GM18873 (cell line): ENCODE results near the gene GPR108.

Experiments
- ATAC-seq: cut with Tn5 transposase; IDR thresholded peaks from one replicate; pipeline ENCODE4 v1.9.1; 2021; ENCODE audit warnings: mild to moderate bottlenecking, moderate library complexity, moderate number of reproducible peaks; ENCODE audit not compliant: unreplicated experiment, low FRiP score

GPR108 gene

DNA sequence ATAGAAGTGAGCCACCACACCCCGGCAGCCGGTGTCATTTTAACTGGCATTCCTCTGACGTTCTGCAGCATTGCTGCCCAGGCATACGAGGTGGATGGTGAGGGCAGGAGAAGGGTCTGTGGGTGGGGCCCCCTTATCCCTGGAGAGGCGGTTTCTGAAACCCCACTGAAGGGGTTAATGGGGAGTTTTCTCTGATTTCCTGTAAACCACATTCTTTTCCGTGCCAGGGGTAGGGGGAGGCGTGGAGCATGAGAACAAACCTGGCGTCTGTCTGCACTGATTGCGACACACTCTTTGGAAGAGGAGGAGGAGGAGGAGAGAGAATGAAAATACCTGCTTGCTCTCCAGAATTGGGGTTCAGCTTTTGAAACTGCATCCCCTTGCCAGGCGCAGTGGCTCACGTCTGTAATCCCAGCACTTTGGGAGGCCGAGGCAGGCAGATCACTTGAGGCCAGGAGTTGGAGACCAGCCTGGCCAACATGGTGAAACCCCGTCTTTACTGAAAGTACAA is 14.2 kb downstream of the GPR108 start:
- no peak for ATAC-seq

DNA sequence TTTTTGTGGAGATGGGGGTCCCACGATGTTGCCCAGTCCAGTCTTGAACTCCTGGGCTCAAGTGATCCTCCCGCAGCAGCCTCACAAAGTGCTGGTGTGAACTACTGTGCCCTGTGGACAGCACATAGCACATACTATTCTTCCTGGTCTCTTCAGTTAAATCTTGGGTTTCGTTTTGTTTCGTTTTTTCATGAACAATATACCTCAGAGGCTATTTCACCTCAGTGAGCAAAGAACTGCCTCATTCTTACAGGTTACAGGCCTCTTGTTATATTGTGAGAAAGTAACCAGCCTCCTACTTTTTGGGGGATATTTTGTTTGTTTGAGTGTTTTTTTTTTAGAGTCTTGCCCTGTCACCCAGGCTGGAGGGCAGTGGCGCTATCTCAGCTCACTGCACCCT is 15.6 kb downstream of the GPR108 start:
- ATAC-seq: no peak

DNA sequence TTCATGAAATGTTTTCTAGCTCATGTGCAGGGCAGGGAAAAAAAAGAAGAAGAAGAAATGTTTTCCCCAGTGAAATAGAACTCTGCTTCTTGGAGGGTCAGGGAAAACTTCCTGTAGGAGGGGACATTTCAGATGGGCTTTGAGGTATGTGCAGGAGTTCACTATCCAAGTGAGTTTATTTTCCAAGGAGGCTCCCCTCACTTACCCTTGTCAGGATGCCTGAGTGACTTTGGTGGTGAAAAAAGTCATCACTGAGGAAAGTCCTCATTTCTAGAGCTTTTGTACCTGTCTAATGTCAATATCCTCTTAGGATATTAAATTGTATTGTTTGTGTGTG is 16.3 kb downstream of the GPR108 start:
- ATAC-seq: no peak

DNA sequence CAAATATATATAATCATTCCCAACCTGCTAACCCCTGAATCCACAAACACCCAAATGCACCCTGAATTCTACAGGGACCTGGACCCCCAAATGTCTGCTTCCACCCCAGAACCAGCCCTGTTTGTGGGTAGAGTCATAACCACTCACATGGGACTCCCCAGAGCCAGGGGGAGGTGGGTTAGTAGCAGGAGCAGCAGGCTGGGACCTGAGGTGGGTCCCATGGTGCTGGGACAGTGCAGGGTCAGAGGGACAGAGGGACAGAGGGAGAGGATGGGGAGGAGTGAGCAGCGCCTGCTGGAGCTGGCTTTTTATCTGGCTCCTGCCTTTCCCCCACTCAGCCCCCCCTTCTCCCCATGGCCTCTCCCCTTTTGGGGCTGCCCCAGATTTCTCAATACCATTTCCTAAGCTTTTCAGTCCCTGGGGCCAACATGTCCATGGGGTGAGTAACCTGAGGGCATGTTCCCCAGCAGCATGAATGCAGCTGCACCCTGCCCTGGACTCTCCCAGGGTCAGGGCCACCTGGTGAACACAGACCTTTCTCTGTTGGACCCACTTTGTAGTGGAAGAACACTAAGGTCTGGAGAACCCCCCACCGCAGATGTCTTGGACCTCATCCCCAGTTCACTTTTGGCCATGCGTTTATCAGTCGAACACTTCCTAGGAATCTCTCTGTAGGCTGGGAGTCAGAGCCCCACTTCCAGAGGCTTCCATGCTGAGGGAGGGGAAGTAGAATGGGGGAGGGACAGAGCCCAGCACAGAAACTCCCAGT is 16.8 kb downstream of the GPR108 start, which contains the start of gene C3:
Gene C3 (minus strand): TSS at position 282 of the 769 bp plus-strand sequence. CDS start 61 bp downstream, at position 221.
- ATAC-seq: no peak

DNA sequence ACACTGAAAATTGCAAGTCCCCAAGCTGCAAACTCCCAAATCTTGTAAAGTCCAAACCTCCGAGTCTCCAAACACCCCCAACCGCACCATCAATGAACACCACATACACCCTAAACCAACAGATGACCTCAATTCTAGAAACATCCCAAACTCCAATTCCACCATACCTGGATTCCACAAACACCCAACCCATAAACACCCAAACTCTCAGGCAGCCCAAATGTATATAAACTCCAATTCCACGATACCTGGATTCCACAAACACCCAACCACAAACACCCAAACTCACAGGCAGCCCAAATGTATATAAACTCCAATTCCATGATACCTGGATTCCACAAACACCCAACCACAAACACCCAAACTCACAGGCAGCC is 17.4 kb downstream of the GPR108 start:
- ATAC-seq: no peak

DNA sequence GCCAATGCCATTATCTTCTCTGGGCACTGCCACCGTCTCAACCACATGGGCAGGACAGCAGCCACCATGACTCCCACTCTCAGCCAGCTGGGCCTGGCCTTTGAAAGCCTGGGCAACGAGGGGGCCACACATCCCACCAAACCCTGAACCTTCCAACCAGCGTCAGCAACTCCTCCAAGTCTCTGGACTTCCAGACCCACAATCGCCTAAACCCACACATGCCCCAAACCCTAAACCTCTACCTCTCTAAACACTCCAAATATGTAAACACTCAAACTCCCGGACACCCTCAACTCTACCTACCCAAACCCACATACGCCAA is 17.9 kb downstream of the GPR108 start:
- no peak for ATAC-seq

DNA sequence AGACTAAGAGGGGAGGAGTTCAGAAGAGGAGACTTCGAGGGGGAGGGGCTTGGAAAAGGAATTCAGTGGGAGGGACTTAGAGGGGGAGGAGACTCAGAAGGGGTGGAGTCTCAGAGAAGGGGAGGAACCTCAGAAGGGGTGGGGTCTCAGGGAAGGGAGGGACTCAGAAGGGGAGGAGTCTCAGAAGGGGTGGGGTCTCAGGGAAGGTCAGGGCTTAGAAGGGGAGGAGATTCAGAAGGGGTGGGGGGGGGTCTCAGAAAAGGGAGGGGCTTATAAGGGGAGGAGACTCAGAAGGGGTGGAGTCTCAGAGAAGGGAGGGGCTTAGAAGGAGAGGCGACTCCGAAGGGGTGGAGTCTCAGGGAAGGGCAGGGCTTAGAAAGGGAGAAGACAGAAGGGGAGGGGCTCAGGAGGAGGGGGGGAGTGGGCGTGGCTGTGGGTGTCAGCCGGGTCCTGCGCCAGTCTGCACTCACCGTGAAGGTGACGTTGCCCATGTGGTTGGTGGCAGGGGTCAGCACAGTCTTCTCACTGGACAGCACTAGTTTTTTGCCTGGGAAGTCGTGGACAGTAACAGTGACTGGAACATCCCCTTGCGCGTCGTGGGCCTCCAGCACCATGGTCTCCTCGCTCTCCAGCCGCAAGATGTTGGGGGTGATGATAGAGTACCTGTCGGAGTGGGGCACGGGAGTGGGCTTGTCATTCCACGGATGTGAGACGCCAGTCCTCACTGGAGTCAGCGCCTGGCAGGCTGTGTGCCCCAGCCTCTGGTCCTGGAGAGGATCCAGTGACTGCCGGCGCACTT is 18.4 kb downstream of the GPR108 start:
- no peak for ATAC-seq

DNA sequence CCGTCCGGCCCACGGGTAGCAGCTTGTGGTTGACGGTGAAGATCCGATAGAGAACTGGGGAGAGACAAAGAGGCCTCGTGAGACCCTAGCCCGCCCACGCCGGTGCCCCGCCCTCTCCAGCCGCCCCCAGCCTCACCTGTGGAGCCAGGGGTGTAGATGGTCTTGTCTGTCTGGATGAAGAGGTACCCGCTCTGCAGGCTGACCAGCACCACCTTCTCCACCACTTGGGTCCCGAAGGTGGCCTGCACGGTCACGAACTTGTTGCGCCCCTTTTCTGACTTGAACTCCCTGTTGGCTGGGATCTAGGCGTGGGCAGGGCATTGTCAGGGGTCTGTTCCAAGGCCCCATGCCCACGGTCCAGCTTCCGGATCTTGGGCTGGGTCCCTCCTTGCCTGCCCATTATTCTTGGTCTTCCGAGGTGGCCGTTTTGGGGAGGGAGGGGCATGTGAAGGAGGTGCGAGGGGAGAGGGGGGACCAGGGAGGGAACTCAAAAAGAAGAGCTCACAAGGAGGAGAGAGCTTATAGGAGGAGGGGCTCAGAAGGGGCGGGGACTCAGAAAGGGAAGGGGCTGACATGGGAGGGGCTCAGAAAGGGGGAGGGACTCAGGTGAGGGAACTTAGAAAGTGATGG is 19.2 kb downstream of the GPR108 start:
- ATAC-seq: no peak

DNA sequence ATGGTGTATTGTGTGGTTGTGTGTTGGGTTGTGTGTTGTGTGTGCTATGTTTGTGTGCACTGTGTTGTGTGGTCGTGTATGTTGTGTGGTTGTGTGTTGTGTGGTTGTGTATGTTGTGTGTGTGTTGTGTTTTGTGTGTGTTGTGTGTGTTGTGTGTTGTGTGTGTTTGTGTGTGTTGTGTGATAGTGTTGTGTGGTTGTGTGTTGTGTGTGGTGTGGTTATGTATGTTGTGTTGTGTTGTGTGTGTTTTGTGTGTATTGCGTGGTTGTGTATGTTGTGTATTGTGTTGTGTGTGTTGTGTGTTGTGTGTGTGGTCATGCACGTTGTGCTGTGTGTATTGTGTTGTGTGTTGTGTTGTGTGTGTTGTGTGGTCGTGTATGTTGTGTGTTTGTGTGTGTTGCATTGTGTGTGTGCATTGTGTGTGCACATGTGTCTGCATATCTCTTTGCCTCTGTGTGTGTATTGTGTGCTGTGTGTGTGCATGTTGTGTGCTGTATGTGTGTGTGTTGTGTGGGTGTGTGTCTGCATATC is 19.9 kb downstream of the GPR108 start:
- ATAC-seq: no peak

DNA sequence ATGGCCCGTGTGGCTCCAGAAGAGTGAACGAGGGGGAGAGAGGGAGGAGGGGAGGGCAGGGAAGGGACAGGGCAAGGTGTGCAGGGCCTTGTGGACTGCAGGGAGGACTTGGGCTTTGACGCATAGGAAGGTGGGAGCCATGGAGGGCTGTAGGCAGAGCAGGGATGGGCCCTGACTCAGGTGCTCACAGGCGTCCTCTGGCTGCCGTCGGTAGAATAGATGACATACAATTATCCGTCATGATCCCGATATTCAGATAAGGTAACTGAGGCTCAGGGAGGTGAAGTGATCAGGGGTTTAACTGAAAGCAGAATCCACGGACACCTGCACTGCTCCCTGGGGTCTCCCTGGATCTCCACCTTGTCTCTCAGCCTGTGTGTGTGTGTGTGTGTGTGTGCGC is 20.3 kb downstream of the GPR108 start:
- ATAC-seq: no peak

DNA sequence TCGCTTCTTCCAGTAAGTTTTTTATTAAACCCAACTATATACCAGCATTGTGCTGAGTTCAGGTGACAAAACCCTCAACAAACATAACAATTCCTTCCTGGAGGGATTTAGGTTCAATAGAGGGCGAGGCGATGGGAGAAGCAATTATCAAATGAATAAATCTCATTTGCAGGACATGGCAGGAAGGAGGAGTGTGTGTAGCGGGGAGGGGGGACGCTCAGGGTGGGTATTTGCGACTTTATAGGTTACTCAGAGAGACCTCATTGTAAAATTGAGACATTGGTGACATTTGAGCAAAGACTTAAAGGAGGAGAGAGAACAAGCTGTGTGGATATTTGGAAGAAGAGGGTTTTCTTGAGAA is 20.8 kb downstream of the GPR108 start:
- ATAC-seq: no peak

DNA sequence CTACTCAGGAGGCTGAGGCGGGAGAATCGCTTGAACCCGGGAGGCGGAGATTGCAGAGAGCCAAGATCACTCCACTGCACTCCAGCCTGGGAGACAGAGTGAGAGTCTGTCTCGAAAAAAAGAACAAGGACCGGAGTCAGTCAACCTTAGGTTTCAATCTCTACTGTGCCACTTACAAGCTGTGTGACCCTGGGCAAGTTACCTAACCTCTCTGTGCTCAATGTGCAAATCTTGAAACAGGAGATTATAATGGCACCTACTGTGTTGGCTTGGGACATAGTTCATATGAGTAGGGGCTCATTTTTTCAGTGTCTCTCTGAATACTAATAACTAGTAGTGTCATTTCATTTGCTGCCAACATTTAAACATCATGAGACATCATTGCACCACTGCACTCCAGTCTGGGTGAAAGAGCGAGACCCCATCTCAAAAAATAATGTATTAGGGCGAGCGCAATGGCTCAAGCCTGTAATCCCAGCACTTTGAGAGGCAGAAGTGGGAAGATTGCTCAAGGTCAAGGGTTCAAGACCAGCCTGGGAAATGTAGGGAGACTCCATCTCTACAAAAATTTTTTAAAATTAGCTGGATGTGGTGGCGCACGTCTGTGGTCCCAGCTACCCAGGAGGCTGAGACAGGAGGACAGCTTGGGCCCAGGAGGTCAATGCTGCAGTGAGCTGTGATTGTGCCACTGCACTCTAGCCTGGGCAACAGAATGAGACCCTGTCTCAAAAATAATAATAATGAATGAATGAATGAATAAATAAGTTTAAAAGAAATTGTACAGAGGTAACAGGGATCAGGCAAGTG is 22.4 kb downstream of the GPR108 start:
- ATAC-seq: no peak

DNA sequence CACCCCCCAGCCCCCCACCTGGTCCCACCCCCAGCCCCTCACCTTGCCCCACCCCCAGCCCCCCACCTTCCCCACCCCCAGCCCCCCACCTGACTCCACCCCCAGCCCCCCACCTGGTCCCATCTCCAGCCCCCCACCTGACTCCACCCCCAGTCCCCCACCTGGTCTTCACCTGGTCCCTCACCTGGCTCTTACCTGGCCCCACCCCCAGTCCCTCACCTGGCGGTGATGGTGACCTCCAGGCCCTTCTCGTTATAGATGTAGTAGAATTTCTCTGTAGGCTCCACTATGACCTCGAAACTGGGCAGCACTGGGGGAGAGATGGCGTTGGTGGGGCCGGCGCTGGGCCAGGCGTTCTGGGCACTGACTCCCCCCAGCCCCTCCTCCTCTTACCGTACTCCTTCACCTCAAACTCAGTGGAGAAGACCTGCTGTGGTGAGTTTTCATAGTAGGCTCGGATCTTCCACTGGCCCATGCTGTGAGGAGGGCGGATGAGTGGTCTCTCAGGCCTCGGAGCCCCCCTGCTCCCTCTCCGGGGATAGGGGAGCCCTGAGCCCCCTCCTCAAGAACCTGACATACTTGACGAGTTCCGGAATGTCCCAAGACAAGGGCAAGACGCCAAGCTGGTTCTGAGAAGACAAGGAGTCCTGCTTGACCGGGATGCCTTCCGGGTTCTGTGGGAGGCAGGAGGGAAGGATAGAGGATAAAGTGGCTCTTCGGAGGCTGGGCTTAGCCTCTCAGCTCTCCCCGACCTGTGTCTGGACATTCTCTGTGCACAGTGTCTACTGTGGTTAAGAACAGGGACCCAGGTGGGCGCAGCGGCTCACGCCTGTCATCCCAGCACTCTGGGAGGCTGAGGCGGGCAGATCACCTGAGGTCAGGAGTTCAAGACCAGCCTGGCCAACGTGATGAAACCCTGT is 23.3 kb downstream of the GPR108 start:
- ATAC-seq: no peak

DNA sequence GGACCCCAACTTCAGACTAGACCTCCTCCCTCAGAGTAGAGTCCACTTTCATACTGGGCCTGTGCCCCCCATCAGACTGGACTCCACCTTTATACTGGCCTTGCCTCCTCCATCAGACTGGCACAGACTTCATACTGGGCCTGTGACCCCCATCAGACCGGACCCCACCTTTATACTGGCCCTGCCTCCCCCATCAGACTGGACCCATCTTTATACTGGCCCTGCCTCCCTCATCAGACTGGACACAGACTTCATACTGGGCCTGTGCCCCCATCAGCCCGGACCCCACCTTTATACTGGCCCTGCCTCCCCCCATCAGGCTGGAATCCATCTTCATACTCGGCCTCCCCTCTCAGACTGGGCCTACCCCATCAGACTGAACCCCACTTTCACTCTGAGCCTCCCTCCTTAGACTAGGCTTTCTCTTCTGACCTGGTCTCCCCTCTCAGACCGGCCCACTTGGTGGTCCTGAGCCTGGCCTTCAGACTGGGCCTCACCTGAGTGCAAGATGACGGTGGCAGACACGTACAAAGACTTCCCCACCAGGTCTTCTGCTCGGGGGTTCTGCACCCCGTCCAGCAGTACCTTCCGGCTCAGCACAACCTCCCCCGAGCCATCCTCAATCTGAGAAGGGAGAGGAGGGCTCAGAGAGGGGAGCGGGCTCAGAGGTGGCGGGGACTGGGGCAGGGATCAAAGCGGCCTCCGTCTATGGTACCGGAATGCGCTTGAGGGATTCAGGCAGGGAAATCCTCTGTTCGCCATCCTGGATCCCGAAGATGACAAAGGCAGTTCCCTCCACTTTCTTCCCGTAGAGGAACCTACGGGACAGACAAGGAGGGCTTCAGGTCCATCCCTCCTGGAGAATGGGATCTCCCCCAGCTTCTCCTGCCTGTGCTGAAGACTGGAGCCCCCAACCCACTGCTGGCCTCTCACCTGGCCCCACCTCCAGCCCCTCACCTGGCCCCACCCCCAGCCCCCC is 24.4 kb downstream of the GPR108 start:
- no peak for ATAC-seq

DNA sequence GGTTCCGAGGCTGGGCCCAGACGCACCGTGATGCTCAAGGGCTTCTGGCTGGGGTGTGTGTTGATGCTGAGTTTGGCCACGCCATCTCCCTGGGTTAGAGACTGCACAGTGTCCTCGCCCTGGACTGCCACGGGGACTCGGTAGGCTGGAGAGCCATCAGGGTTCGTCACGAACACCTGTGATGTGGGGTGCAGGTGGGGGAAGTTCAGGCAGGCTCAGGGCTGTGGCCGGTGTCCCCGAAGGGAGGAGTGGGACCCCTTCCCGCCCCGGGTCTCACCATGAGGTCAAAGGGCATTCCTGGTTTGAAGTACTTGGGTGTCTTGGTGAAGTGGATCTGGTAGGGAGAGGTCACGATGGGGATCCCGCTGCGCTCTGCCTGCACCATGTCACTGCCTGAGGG is 25.1 kb downstream of the GPR108 start:
- no peak for ATAC-seq

DNA sequence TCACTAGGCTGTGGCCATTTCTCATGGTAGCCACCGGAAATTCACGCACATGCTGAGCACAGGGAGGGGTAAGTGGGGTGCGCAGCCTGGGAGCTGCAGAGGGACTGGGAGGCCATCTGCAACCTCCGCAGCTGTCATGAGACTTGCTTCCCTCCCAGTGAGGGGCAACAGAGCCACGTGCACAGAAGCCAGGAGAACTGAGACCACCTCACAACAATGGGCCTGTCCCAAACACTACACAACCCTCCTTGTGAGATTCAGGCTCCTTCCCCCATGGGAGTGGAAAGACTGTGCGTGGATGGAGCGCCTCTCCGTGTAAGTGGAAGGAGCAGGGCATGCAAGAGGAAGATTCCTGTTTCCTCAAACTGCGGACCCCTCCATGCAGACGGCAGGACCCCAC is 25.8 kb downstream of the GPR108 start:
- ATAC-seq: no peak

DNA sequence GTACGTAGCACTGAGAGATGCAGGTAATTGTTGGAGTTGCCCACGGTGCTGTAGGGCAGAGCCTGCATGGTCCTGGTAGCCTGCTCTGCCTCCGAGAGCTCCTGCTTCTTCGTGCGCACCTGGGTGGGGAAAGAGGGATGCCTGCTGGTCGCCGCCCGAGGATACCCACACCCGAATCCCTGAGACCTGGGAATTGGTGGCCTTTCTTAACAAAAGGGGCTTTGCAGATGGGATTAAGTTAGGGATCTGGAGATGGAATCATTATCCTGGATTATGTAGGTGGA is 26.4 kb downstream of the GPR108 start:
- ATAC-seq: no peak

DNA sequence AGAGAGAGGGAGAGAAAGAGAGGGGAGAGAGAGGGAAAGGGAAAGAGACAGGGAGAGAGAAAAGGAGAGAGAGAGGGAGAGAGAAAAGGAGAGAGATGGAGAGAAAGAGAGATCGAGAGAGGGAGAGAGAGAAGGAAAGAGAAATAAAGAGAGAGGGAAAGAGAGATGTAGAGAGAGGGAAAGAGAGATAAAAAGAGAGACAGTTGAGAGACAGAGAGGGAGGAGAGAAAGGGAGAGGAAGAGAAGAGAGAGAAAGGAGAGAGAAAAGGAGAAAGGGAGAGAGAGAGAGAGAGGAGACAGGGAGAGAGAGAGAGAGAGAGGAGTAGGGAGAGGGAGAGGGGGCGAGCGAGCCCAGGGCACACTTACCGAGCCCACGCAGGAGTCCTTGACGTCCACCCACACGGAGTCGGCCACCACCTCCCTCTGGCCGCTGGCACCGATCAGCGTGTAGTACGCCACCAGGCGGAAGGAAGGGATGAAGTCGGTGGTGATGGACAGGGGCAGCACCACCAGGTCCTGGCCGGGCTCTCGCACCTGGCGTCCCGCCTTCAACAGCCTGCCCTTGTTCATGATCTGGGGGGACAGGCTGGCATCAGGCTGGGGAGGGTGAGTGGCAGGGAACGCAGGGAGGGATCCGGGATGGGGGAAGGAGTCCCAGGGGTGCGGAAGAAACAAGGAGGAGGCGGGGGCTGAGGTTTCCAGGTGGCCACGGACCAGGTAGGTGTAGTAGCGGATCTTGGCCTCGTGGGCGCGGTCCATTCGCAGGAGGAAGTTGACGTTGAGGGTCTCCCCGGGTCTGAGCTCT is 26.9 kb downstream of the GPR108 start:
- no peak for ATAC-seq
